GM12892 (cell line): ENCODE results near the gene YBX2.

Experiments used
- DNase-seq: peaks from one replicate; pipeline ENCODE4 v3.0.0; 2011; ENCODE audit not compliant: insufficient read length
- FAIRE-seq: peaks from 2 replicates; lab custom pipeline; 2011; peaks lifted over from hg19 to GRCh38; lab: Jason Lieb, UNC
- POLR2A ChIP-seq: IDR thresholded peaks from 2 replicates; pipeline ENCODE4 v1.6.1; 2011; ENCODE audit warnings: low read depth, low read length, control low read depth
- POLR2AphosphoS5 ChIP-seq: IDR thresholded peaks from 2 replicates; pipeline ENCODE4 v1.6.1; 2011; ENCODE audit warnings: low read depth, low read length, control low read depth
- TAF1 ChIP-seq: IDR thresholded peaks from 2 replicates; pipeline ENCODE4 v1.6.1; 2011; ENCODE audit warnings: low read depth, mild to moderate bottlenecking, control low read depth, low read length, borderline replicate concordance

Gene YBX2

GRCh38 chr17:7292194-7292593 is 2.2 kb downstream of the YBX2 start:
- TF ChIP-seq POLR2A (no peak), TAF1 (no peak), POLR2AphosphoS5 (no peak)
- DNase-seq (no peak), FAIRE-seq (no peak)

- FAIRE-seq (no peak), DNase-seq (no peak)
- TF ChIP-seq TAF1 (no peak), POLR2AphosphoS5 (no peak), POLR2A (no peak)
Measured at GRCh38 chr17:7290685-7291084, 3.8 kb downstream of the YBX2 start.

GRCh38 chr17:7290166-7290565 is 4.3 kb downstream of the YBX2 start:
- DNase-seq (no peak), FAIRE-seq (no peak)
- TF ChIP-seq TAF1: no peak
- TF ChIP-seq POLR2AphosphoS5: no peak
- no peak for TF ChIP-seq POLR2A

- DNase-seq: no peak
- no peak for FAIRE-seq
- TF ChIP-seq POLR2AphosphoS5 (no peak), TAF1 (no peak), POLR2A (no peak)
Measured at GRCh38 chr17:7289256-7290032, 5.0 kb downstream of the YBX2 start.

GRCh38 chr17:7285679-7286078 is 8.8 kb downstream of the YBX2 start:
- TF ChIP-seq TAF1 (no peak), POLR2A (no peak), POLR2AphosphoS5 (no peak)
- FAIRE-seq (no peak), DNase-seq (no peak)

- no peak for DNase-seq
- no peak for FAIRE-seq
- TF ChIP-seq TAF1 (no peak), POLR2A (no peak)
Measured at GRCh38 chr17:7284911-7285310, 9.5 kb downstream of the YBX2 start.

GRCh38 chr17:7283471-7284216 is 10.8 kb downstream of the YBX2 start:
- FAIRE-seq: no peak
- DNase-seq: no peak
- TF ChIP-seq POLR2A (no peak), POLR2AphosphoS5 (no peak), TAF1 (no peak)

- FAIRE-seq: no peak
- TF ChIP-seq POLR2AphosphoS5: no peak
- no peak for TF ChIP-seq TAF1
- TF ChIP-seq POLR2A: no peak
- no peak for DNase-seq
Measured at GRCh38 chr17:7282752-7283321, 11.6 kb downstream of the YBX2 start.

- FAIRE-seq: peak; percentile 21
- TF ChIP-seq POLR2AphosphoS5: no peak
- TF ChIP-seq POLR2A: no peak
- no peak for DNase-seq
Measured at GRCh38 chr17:7281953-7282751, 12.3 kb downstream of the YBX2 start.

- TF ChIP-seq POLR2AphosphoS5 (no peak), TAF1 (no peak), POLR2A (no peak)
- FAIRE-seq (peak; percentile 98), DNase-seq (peak; percentile 98)
Measured at GRCh38 chr17:7281074-7281952, 13.1 kb downstream of the YBX2 start, which contains the start of gene SLC2A4. Gene SLC2A4, plus strand, starts transcription at chr17:7281718. Its CDS starts 217 bp downstream, at chr17:7281935.

GRCh38 chr17:7280519-7281073 is 13.8 kb downstream of the YBX2 start:
- FAIRE-seq (peak; percentile 81), DNase-seq (peak; percentile 81)
- no peak for TF ChIP-seq POLR2AphosphoS5
- no peak for TF ChIP-seq TAF1
- TF ChIP-seq POLR2A: no peak
